Activated CD8-positive, alpha-beta memory T cell treated with anti-CD3 and anti-CD28 coated beads, Interleukin-2, amount 50 U/mL, for 24 hours (primary cell): Measurements from ENCODE around the gene NRF1.

Source experiments
- DNase-seq: peaks from one replicate; pipeline ENCODE4 v3.0.0-alpha.2; 2020; ENCODE audit errors: extremely low read depth

The NRF1 gene

GRCh38 chr7:129801882-129802281 is 190.4 kb downstream of the NRF1 start:
- DNase-seq, result no peak

GRCh38 chr7:129803546-129804081 is 192.1 kb downstream of the NRF1 start:
- no peak for DNase-seq

GRCh38 chr7:129804111-129804889 is 192.8 kb downstream of the NRF1 start:
- DNase-seq, result no peak

GRCh38 chr7:129804890-129805719 is 193.6 kb downstream of the NRF1 start:
- no peak for DNase-seq
